Stimulated activated CD4-positive, alpha-beta T cell treated with anti-CD3 and anti-CD28 coated beads, TNF-alpha, amount 100 ng/mL, for 4 hours (primary cell): ENCODE measurements around the gene LRP1B.
"Not testable (repeated sequence)": the region's sequence is repeated elsewhere in the genome, so short reads cannot be mapped to it uniquely, and the experiment has no call there.

Source experiments
- DNase-seq, 3 experiments: peaks; one replicate each; pipeline ENCODE4 v3.0.0-alpha.2; 2020; ENCODE audit warnings: low read depth in 3 of 3

The LRP1B gene

DNA sequence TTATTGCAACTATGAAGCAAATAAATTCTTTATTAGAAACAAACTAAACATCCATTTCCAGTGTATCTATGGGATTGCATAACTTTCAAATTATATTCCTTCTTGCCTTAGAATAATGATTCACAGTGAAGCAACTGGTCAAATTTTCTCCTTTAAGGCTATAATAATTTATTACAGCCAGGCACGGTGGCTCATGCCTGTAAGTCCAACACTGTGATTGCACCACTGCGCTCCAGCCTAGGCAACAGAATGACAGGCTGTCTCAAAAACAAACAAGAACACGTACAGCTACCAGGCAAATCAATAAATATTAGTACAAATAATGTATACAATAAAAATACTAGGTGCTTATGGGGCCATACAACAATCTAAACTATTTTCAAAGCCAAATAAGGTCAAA lies 1416.2 kb downstream of the LRP1B start:
- DNase-seq: no peak

DNA sequence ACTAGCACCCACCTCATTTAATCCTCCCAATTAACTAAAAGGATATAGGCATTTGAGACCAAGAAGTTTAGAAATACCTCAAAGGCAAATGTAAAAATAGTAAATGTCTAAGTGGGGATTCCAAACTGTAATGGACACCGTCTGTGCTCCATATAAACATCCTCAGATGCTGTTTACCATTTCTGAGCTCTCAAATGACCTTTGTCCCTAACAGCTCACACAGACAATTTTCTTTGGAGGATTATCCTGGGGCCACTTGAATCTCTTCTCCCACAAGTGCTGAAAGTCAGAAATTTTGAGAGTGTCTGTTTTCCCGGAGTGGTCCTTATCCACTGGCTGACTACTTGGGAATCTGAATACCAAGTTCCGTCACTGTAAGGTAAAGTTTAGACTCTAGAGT lies 1418.9 kb downstream of the LRP1B start:
- DNase-seq: no peak

DNA sequence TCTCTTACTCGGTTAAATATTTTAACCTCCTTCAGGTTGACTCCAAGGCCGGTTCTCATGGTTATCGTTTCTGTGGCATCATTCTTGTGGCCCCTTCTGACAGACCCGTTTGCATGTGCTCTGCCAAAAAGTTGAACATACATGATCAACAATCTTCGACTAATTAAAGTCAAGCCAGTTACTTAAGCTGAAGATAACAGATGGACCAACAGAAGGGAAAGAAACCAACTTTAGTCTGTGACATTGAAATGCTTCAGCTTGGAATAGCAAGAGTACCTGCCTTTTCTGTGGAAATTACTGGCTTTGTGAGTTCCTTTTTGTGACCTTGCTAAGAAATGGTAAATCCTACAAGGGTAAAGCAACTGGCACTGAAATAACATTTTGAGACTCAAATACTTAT lies 1429.1 kb downstream of the LRP1B start:
- DNase-seq: no peak

DNA sequence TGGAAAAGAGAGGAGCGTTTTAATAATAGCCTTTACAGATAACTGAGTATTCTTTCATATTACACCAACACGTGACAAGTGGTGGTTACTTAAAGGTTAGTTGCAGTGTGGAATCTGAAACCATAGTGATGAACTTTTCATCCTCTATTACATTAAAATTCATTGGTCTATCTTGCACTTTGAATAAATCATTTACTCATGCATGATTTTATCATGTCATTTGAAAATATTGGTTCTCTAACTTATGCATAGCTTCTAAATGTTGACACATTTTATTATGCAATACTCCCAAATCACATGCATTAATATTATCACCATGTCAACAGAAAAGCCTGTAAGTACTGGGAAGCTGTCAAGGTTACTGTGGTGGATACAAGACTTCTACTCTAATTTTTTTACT lies 1432.2 kb downstream of the LRP1B start:
- no peak for DNase-seq

DNA sequence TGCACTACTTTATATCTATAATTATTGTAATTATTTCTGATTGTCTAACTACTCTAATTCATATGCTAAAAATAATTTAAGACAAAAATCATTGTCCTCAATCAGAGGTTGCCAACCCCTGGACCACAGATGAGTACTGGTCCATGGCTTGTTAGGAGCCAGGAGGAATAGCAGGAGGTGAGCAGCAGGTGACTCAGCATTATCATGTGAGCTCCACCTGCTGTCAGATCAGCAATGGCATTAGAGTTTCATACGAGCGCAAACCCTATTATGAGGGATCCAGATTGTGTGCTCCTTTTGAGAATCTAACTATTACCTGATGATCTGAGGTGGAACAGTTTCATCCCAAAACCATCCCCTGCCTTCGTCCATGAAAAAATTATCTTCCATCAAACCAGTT lies 1434.4 kb downstream of the LRP1B start:
- DNase-seq: no peak

DNA sequence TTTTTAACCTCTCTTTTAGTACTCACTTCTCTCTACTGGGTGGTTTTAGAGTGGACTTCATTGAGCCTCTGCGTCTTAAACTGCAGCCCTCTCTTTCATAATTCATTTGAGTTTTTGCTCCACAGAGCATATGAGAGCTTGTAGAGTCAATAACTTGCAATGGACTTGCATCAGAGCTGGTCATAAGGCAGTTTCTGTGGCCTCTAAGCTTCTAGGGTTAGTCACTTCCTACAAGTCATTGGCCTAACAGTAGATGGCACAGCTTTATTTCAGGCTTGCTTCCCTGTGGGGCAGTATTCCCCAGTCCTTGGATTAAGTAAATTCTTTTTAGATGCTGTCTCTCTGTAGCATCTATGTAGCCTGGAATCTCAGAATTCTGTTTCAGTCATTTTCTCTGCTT lies 1435.7 kb downstream of the LRP1B start:
- no peak for DNase-seq

DNA sequence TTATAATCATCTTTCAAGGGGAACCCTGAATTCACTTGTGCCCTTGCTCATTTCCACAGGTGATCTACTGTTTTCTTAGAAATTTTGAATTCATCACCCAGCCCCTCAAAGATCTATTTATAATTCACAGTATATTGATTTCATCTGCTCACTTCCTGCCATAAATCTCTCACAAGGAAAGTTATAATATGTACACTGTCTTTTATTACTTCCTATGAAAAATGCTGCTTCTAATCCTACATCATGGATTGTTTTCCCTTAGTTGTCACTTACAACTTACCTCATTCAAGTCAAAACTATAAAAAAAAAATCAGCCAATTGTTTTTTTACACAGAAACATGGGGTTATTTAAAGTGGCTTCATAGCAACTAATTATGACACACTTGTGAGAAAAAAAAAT lies 1443.0 kb downstream of the LRP1B start:
- no peak for DNase-seq

DNA sequence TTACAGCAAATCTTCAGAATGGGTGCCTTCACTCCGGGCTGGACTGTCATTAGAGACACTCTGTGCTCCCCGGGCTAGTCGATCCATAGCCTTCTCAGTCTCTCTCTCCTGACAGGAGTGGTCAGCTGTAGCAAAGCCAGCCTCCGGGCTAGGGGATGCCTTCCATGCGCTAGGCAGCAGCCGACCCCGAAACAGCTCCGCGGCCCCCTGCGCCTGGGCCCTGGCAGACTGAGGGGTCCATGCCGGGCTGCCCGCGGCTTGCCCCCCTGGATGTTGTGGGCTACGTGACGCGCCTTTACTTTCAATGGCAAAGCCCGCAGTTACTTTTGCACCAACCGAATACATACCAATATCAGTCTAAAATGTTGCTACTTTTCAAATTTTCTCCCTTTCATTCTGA lies 1447.2 kb downstream of the LRP1B start:
- no peak for DNase-seq

DNA sequence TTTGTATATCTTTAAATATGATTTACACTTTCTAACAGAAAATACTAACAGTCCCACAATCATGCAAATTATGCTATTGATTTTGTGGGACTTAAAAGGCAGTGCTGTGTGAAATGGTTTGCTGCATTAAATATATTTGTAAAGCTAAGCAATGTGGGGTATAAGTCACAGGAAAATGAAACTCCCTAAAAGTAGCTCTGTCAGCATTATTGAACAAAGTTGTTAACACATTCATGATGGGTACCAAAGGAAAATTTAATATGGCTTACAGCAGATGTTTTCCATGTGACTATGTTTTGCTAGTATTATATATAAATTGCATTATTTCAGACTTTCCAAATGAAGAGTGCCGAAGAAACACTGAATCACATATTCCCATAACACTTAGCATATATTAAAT lies 1450.0 kb downstream of the LRP1B start:
- no peak for DNase-seq

DNA sequence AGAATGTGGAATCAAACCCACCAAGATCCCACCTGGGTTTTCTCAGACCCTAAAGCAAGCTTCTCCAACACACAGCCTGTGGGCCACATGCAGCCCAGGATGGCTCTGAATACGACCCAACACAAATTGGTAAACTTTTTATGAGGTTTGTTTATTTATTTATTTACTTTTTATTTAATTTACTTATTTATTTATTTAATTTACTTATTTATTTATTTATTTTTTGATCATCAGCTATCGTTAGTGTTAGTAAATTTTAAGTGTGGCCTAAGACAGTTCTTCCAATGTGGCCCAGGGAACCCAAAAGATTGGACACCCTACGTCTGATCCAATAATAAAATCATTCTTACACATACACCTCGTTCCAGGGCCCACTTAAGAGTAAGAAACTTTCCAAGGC lies 1451.1 kb downstream of the LRP1B start:
- DNase-seq: no peak

DNA sequence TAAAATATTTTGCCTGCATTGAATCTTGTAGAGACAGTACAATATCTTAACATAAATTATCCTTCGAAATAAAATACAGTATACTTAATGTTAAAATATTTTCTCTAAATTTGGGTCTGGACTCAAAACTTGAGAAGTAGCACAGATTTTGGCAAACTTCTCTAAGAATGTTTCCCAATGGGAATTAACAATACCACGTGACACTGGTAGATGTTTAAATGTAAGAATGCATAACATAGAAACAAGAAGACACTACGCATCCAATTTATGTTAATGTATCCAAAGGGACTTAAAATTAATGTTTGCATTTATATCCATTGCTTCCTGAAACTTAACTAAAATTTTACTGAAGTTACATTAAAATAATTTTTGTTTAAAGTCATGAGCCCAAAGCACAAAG lies 1460.9 kb downstream of the LRP1B start:
- no peak for DNase-seq

DNA sequence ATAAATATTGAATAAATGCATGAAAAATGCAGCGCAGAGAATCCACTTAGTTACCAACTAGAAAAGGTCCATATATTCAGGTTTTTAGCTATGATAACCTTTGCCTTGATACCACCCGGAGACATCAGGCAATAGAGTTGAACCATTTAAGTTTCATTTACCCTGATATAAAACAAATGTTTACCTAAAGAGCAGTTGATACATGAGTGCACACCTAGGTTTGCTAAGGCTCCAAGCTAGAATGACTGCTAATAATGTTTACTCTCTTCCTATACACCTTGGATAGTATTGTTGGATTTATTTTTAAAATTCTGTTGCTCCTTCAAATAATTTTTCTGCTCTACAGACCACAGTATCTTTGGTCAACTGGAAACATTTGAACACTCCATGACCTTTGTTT lies 1463.6 kb downstream of the LRP1B start:
- DNase-seq: no peak

DNA sequence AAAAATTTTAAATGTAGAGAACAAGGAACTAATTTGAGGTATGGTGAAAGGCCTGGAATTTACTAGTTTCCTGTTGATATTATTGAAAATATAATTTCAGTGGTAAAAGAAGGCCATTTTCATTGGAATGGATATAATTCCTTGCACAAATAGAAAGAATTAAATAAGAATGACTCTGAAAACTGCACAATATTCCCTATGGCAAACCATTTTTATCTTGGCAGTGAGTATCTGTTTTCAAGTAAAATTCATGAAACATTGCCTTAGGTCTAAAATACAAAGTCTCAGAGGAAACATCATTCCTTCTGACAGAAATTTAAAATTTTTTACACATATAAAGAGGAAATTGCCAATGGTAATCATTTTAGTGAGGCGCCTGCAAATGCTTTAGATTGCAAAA lies 1468.3 kb downstream of the LRP1B start:
- no peak for DNase-seq

DNA sequence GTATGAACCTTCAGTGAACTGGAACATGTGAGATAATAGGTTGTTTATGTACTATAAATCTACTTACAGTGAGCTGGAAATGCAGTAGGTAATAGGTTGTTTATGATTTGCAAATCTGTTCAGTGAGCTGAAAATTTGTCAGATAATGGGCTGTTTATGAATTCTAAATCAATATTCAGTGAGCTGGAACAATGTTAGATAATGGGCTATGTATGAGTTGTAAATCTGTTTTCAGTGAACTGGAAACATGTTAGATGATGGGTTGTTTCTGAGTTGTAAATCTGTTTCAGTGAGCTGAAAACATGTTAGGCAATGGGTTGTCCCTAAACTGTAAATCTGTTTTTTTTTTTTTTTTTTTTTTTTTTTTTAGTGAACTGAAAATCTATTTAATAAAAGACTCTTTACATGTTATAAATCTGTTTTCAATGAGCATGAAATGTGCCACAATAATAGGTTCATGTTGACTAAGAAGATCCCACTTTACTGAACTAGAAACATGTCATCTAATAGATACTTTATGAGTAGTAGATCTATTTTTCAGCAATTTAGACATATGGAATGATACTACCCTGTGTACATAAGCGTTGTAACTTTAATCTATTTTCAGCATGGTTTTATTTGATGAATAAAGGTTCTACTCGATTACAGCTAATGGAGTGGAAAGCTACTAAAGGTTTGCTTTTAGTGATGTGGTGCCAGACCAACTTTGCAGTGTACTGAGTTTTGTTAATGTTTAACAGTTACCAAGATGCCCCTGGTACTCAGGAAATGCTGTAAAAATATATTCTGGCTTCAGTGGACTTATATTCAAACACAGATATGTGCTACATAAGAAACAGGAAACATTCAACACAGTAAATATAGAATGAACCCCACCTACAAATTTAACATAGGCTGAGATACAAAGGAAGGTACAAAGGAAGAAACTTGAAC lies 1471.8 kb downstream of the LRP1B start:
- DNase-seq: no peak

DNA sequence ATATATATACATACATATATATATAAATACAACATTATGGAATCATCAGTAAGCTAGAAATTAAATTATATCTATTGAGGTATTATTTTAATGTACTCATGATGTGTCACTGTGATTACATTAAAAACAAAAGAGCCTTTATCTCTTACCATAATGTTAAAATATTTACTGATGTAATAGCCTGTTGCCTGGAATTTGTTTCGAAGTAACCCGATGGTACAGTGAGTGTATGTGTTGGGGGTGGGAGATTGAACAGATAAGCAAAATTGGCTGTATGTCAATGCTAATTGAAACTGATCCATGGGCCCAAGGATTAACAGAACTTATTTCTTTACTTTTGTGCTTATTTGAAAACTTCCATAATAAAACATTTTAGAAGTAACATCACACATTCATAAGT lies 1473.2 kb downstream of the LRP1B start:
- no peak for DNase-seq

DNA sequence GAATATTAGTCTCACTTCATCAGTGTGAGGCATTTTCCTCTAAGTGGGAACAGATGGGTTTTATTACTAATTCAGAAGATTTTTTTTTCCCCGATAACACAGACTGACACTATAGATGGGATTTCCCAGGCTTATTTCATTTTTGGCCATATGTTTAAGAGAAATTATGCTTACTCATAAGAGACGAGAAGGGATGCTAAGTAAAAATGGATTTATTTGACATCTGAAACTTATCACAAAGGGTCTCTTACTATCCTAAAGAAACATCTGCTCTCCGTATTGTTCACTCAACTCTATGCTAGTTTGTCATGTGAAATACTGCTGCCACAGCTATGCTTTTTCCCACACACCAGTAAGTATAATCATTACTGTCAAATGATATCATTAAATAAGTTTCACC lies 1476.3 kb downstream of the LRP1B start:
- DNase-seq: no peak

DNA sequence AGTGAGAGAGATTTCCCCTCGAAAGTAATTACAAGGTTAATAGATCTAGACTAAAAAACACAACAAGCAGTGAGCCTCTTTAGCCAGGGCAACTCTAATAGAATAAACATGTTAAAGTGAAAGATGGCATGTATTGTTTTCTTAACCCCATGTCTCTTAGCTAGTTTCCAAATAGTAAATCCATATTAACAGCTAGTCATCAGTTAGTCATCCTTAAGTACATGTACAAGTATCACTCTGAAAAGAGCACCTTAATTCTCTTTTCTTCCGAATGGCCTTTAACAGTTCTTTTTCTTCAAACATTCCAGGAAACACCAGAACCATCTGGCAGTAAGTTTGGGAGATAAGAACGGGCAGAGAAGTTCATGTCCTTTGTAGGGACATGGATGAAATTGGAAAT lies 1480.0 kb downstream of the LRP1B start:
- no peak for DNase-seq

DNA sequence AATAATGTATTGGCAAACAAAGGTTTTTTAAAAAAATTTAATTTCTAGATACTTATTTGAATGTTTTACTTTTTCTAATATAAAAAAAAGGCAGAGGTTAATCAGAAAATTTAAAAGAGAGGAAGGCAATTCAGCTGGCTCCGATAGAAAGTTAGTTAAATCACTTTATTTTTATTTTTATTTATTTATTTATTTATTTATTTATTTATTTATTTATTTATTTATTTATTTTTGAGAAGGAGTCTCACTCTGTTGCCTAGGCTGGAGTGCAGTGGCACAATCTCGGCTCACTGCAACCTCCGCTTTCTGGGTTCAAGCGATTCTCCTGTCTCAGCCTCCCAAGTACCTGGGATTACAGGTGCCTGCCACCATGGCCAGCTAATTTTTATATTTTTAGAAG lies 1480.7 kb downstream of the LRP1B start:
- DNase-seq: not testable (repeated sequence)

DNA sequence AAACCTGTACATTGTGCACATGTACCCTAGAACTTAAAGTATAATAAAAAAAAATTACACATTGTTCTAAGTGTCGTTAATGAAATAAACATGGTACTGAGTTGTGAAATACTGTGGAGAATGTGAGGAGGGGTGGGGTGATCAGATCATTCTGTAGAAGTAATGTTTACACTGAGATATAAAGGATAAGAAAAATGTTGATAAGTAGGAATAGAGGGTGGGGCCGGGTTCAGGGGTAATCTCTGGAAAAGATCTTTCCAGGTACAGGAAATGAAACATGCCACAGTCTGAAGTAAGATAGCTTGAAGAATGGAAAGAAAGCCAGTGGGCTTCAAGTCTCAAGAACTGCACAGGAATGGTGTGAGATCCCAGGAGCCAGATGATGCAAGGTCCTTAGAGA lies 1482.4 kb downstream of the LRP1B start:
- DNase-seq: no peak

DNA sequence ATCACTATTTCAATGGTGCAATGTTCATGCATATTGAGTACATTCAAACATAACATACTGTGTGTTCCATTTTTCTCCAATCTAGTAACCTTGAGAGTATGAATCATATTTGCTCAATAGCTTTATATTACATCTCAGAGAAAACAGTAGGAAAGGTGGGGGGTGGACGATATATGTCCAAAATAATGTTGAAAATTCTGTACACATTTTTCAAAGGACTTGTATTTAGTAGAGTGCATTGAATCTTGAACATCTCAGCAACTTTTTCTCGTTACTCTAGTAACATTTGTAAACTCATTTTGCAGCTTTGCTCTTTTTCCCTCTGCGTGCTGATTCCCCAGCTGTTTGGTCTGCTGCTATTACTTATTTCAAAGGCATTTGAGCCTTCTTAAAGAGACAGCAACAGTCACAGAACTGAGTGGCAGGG lies 1487.0 kb downstream of the LRP1B start:
- no peak for DNase-seq

DNA sequence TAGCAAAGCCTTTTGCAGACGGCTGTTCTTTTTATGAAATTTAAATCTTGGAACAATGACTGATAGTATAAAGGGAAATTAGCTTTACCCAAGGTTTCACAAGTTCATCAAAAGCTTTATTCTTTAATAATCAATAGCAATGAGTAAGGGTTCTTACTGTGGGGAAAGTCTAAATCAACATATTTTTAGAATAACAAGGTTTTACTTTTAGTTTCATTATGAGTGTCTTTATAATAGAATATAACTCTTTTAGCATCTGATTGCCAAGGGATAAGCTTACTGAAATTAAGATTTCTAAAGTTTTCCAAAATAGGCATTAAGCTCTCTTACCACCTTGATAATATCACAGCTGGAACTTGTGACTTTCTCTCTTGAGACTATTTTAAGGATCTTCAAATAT lies 1489.7 kb downstream of the LRP1B start:
- DNase-seq: no peak

DNA sequence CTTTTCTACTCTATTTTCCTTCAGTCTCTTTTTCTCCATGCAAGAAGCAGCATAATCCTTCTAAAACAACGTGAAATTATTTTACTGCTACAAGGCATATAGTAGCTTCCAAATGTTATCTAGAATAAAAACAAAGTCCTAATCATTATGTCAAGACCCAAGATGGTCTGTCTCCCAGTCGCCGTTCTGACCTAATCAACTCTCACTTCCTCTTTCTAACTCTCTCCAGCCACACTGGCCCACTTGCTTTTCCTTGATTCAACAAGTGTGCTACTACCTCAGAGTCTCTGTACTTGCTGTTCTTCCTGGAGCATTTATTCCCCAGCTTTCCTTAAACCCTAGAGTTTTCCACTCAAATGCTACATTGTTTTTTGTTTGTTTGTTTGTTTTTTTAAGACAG lies 1491.2 kb downstream of the LRP1B start:
- DNase-seq: no peak

DNA sequence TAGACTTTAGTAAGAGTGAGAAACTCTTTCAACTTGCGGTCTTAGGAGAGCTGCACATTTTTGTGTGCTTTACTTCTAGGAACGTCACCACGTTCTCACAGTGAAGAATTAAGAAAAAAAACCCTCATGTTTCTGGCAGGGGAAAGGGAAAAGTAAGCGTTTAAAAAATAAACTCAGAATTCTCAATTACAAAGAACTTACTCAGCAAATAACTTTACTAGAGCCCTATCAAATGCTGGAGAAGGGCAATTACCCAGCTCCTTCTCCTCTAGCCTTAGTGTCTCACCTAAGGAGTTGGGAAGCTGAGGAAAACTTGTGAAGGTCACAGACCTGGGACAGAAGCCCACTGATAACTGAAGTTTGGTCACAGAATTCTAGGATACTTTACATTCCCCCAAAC lies 1500.3 kb downstream of the LRP1B start:
- no peak for DNase-seq

DNA sequence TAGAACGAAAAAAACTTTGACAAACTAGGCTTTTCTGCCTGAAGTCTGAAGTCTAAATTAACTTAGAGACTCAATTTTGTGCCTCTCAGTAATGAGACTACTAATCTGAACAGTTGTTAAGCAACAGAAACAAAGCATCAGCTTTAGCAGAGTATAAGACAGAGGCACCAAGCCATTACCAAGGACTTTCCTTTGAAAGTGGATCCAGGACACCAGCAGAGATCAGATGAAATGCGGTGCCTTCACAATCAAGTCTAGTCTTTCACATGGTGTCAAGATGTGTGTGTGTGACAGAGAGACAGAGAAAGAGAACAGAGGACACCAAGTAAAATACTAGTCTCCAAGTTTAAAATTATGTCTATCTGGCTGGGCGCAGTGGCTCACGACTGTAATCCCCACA lies 1502.9 kb downstream of the LRP1B start:
- no peak for DNase-seq
